Measurements from ENCODE around the gene MAPK8IP1.

GRCh38 chr11:45927332-45927683 lies 41.9 kb downstream of the MAPK8IP1 start:
- no peak for TF ChIP-seq ZNF18 (tag by site-specific recombination; IDR thresholded peaks at IDR 0.05)
- TF ChIP-seq REST (tag by site-specific recombination; IDR thresholded peaks at IDR 0.05): no peak
- TF ChIP-seq ZNF133 (tag by site-specific recombination; IDR thresholded peaks at IDR 0.05): no peak
- no peak for TF ChIP-seq KLF9 (tag by site-specific recombination; IDR thresholded peaks at IDR 0.05; ENCODE audit: low read depth)
- no peak for TF ChIP-seq ZNF223 (tag by site-specific recombination; IDR thresholded peaks at IDR 0.05)
- no peak for TF ChIP-seq CTCF (tag by site-specific recombination; IDR thresholded peaks at IDR 0.05)
- TF ChIP-seq ZNF830 (tag by site-specific recombination; IDR thresholded peaks at IDR 0.05; ENCODE audit: low read depth): no peak
- no peak for TF ChIP-seq ZNF366 (tag by site-specific recombination; conservative IDR thresholded peaks at IDR 0.05)
- TF ChIP-seq ZSCAN18 (tag by site-specific recombination; IDR thresholded peaks at IDR 0.05): no peak
- TF ChIP-seq BCL6B (tag by site-specific recombination; IDR thresholded peaks at IDR 0.05): no peak
- no peak for TF ChIP-seq ZNF416 (tag by site-specific recombination; IDR thresholded peaks at IDR 0.05)

All from HEK293 (cell line).